CD14-positive monocyte (primary cell): ENCODE measurements around the gene IGSF22. TPM values are rescaled to one million over a fixed set of nuclear protein-coding genes. Genes with fewer than 3 reads are reported as not detected.

Experiments used
- DNase-seq, 3 donors: peaks; one replicate each; pipeline ENCODE4 v3.0.0-alpha.2; 2011 to 2022
- H2AFZ ChIP-seq: 2 replicates; pipeline ENCODE4 v1.6.0; 2012; ENCODE audit warnings: mild to moderate bottlenecking, low read depth, low read length, inconsistent platforms; ENCODE audit not compliant: insufficient read depth, poor library complexity, severe bottlenecking
- H3K27ac ChIP-seq, 2 donors: 1 replicate in 1 of 2; 2 replicates in 1 of 2; pipeline ENCODE4 v1.5.1; 2012 to 2013; ENCODE audit warnings: low read length in 2 of 2, control low read depth in 1 of 2, inconsistent platforms in 1 of 2, low read depth in 1 of 2, mild to moderate bottlenecking in 1 of 2
- H3K27me3 ChIP-seq, 2 donors: one replicate each; pipeline versions ENCODE4 v1.6.0 to v1.6.1; 2011 to 2013; ENCODE audit warnings: low read length in 2 of 2; ENCODE audit not compliant: control insufficient read depth in 2 of 2, insufficient read depth in 2 of 2
- H3K36me3 ChIP-seq, 2 donors: replicated peaks in 1 of 2; 1 replicate in 1 of 2; 2 replicates in 1 of 2; pipeline versions ENCODE4 v1.5.1 to v1.6.1; 2012 to 2013; ENCODE audit warnings: low read length in 2 of 2, control low read depth in 1 of 2, inconsistent platforms in 1 of 2, mild to moderate bottlenecking in 1 of 2; ENCODE audit not compliant: insufficient read depth in 2 of 2, control insufficient read depth in 1 of 2
- H3K4me1 ChIP-seq, 2 donors: 1 replicate in 1 of 2; 2 replicates in 1 of 2; pipeline versions ENCODE4 v1.5.1 to v1.6.1; 2012 to 2013; ENCODE audit warnings: low read length in 2 of 2, control low read depth in 1 of 2, inconsistent platforms in 1 of 2, mild to moderate bottlenecking in 1 of 2, moderate library complexity in 1 of 2; ENCODE audit not compliant: insufficient read depth in 2 of 2, control insufficient read depth in 1 of 2
- H3K4me2 ChIP-seq: replicated peaks from 2 replicates; pipeline ENCODE3; 2012; ENCODE audit warnings: low read length, moderate library complexity, mild to moderate bottlenecking; ENCODE audit not compliant: poor library complexity, severe bottlenecking; ENCODE audit errors: extremely low read depth
- H3K4me3 ChIP-seq, 3 experiments: fragments of 200-600 bp in 1 of 3; sonication (generic) in 1 of 3; replicated peaks in 1 of 3; 1 replicate in 2 of 3; 2 replicates in 1 of 3; pipeline ENCODE4 v1.5.1; 2011 to 2013; ENCODE audit warnings: low read length in 3 of 3, mild to moderate bottlenecking in 3 of 3, control low read depth in 2 of 3, low read depth in 2 of 3, inconsistent platforms in 1 of 3, moderate library complexity in 1 of 3
- H3K79me2 ChIP-seq: 2 replicates; pipeline ENCODE4 v1.6.0; 2012; ENCODE audit warnings: mild to moderate bottlenecking, control low read depth, inconsistent platforms, low read length, moderate library complexity; ENCODE audit not compliant: insufficient read depth
- H3K9ac ChIP-seq: 2 replicates; pipeline ENCODE4 v1.6.0; 2017; ENCODE audit warnings: low read length, mild to moderate bottlenecking; ENCODE audit not compliant: insufficient read depth, poor library complexity, severe bottlenecking
- H3K9me3 ChIP-seq, 2 donors: replicated peaks in 1 of 2; 1 replicate in 1 of 2; 2 replicates in 1 of 2; pipeline versions ENCODE4 v1.5.1 to v1.6.1; 2012 to 2013; ENCODE audit warnings: low read length in 2 of 2, control low read depth in 1 of 2; ENCODE audit not compliant: control insufficient read depth in 1 of 2, insufficient read depth in 1 of 2
- H4K20me1 ChIP-seq: 2 replicates; pipeline ENCODE4 v1.6.0; 2012; ENCODE audit warnings: mild to moderate bottlenecking, low read length, control low read depth, moderate library complexity; ENCODE audit not compliant: insufficient read depth
- H3K27ac Mint-ChIP-seq, 7 donors: one replicate each; pipeline ENCODE4 v1.8.0; 2020; ENCODE audit warnings: mild to moderate bottlenecking in 7 of 7, mixed read lengths in 7 of 7, moderate library complexity in 6 of 7, inconsistent platforms in 2 of 7
- H3K27me3 Mint-ChIP-seq, 3 donors: one replicate each; pipeline ENCODE4 v1.8.0; 2021 to 2022; ENCODE audit warnings: low read depth in 3 of 3, mild to moderate bottlenecking in 3 of 3, mixed read lengths in 3 of 3, moderate library complexity in 3 of 3, inconsistent platforms in 1 of 3
- H3K36me3 Mint-ChIP-seq, 2 donors: one replicate each; pipeline ENCODE4 v1.8.0; 2020; ENCODE audit warnings: mixed read lengths in 2 of 2, inconsistent platforms in 1 of 2, mild to moderate bottlenecking in 1 of 2
- H3K4me1 Mint-ChIP-seq: one replicate; pipeline ENCODE4 v1.8.0; 2020; ENCODE audit warnings: mild to moderate bottlenecking, mixed read lengths
- H3K4me3 Mint-ChIP-seq, 2 donors: one replicate each; pipeline ENCODE4 v1.8.0; 2020; ENCODE audit warnings: mild to moderate bottlenecking in 2 of 2, mixed read lengths in 2 of 2, moderate library complexity in 1 of 2
- H3K9me3 Mint-ChIP-seq, 7 donors: one replicate each; pipeline ENCODE4 v1.8.0; 2020 to 2022; ENCODE audit warnings: mixed read lengths in 7 of 7, mild to moderate bottlenecking in 6 of 7, moderate library complexity in 6 of 7, inconsistent platforms in 2 of 7
- CTCF ChIP-seq: fragments of 200-600 bp; IDR thresholded peaks from one replicate; pipeline ENCODE4 v1.8.0; 2022; ENCODE audit warnings: antibody characterized with exemption, mild to moderate bottlenecking
- WGBS: methylation state at CpG from one replicate; pipeline ENCODE4 v1.1.5; 2013; ENCODE audit warnings: missing lambda C conversion rate; ENCODE audit not compliant: insufficient coverage; 5-methylcytosine and 5-hydroxymethylcytosine counted together
- intact Hi-C, 2 donors: fragments of 100-400 bp; cut with micrococcal nuclease; formaldehyde crosslinking; loops; one replicate each; pipeline versions ENCODE4 v1.15.0 to v1.15.1; 2023
- polyA plus RNA-seq, 3 donors: library from polyadenylated mRNA; depleted of rRNA in 1 of 3; unstranded in 2 of 3; stranded (reverse) in 1 of 3; fragments of 300-500 nt in 2 of 3; fragments of >200 nt in 1 of 3; fragmentation: Illumina TruSeq in 2 of 3; gene quantifications; 1 replicate in 2 of 3; 2 replicates in 1 of 3; pipeline ENCODE4 v1.2.3, GENCODE V29; 2012 to 2021

The IGSF22 gene
- polyA plus RNA-seq, 3 donors = not detected

GRCh38 chr11:18698341-18699268, 27.4 kb downstream of the IGSF22 start, which contains the start of gene TMEM86A:
Gene TMEM86A, plus strand, starts transcription at chr11:18698779. Its CDS starts 108 bp downstream, at chr11:18698887.
- peaks cover 0 to 6% (median 2%) of the 10 kb centered on the region in 7 donors for H3K9me3 Mint-ChIP-seq
- peaks cover 4 to 12% (median 5%) of the 10 kb centered on the region in 3 donors for H3K27me3 Mint-ChIP-seq
- TF ChIP-seq CTCF = no peak
- peaks cover 35 to 40% of the 10 kb centered on the region in 2 donors for H3K4me1 ChIP-seq
- no peaks in the 10 kb centered on the region for H3K27me3 ChIP-seq
- H3K4me1 Mint-ChIP-seq = peaks cover 34% of the 10 kb centered on the region
- no peaks in the 10 kb centered on the region for H3K9me3 ChIP-seq
- H3K4me3 ChIP-seq = peak within 1 kb of the TSS; percentile 42 to 79 (median 75)
- H3K36me3 ChIP-seq = no peaks in the 10 kb centered on the region
- H3K79me2 ChIP-seq = no peaks in the 10 kb centered on the region
- under 1% methylated on average over 90 of the region's 98 CpGs for whole genome bisulfite sequencing
- DNase-seq = peak; percentile 88 to 90 (median 89)
- no peaks in the 10 kb centered on the region for H4K20me1 ChIP-seq
- peak within 1 kb of the TSS; percentile 79 for H3K9ac ChIP-seq
- intact Hi-C loops = loop anchor here (5.0 to 10.0 kb wide), 3 partner anchors 64 to 174 kb away; partner anchors contain the start of genes SPTY2D1 (in 2 of the 2) and TSG101 (in 1 of the 2)
- peak within 1 kb of the TSS; percentile 79 to 87 for H3K4me3 Mint-ChIP-seq
- H2AFZ ChIP-seq = peak within 1 kb of the TSS; percentile 73
- H3K27ac Mint-ChIP-seq = peak within 1 kb of the TSS; percentile 91 to 94 (median 93)
- peak within 1 kb of the TSS; percentile 31 to 77 for H3K27ac ChIP-seq
- H3K4me2 ChIP-seq = peak within 1 kb of the TSS; percentile 86
- H3K36me3 Mint-ChIP-seq = peaks cover 16 to 22% of the 10 kb centered on the region in 2 donors

- 100% methylated on average over 3 of the region's 4 CpGs for WGBS
- intact Hi-C loops = loop anchor here (5.0 to 10.0 kb wide), 3 partner anchors 63 to 173 kb away; partner anchors contain the start of genes SPTY2D1 (in 2 of the 2) and TSG101 (in 1 of the 2)
- Histone ChIP-seq H2AFZ (peak overlapping the region; percentile 9), H4K20me1 (no peaks in the 10 kb centered on the region), H3K79me2 (no peaks in the 10 kb centered on the region), H3K27ac (peak overlapping the region; percentile 45 to 77), H3K4me1 (peaks cover 35 to 40% of the 10 kb centered on the region in 2 donors), H3K9ac (no peak overlapping the region), H3K36me3 (no peaks in the 10 kb centered on the region), H3K27me3 (no peaks in the 10 kb centered on the region), H3K4me2 (peak overlapping the region; percentile 86), H3K9me3 (no peaks in the 10 kb centered on the region), H3K4me3 (peak overlapping the region in 1 of 3 experiments; percentile 79)
- Mint-ChIP-seq H3K36me3 (peaks cover 15 to 16% of the 10 kb centered on the region in 2 donors), H3K27me3 (peaks cover 2 to 8% (median 4%) of the 10 kb centered on the region in 3 donors), H3K27ac (peak overlapping the region; percentile 91 to 94 (median 93)), H3K4me3 (peak overlapping the region; percentile 61 to 85), H3K4me1 (peaks cover 34% of the 10 kb centered on the region), H3K9me3 (peaks cover 0 to 6% (median 2%) of the 10 kb centered on the region in 7 donors)
- DNase-seq = peak; percentile 78 to 87 (median 82)
- no peak for TF ChIP-seq CTCF
These were observed 28.4 kb downstream of the IGSF22 start for GRCh38 chr11:18697576-18697975.
